ENCODE data around the gene NFASC. TPM values are rescaled to one million over a fixed set of nuclear protein-coding genes. Genes with fewer than 3 reads are reported as not detected.

Gene NFASC
- total and polyA plus RNA-seq, 4 donors: 4.3 to 92.7 (median 32.8) TPM

GRCh38 chr1:204874274-204874673 is 3.6 kb downstream of the NFASC start:
- Histone ChIP-seq H3K9me3 (ENCODE audit: control insufficient read depth, low read length) (no peaks in the 10 kb centered on the region), H3K27me3 (ENCODE audit: control insufficient read depth in 1 of 2, insufficient read depth in 2 of 2, low read length in 1 of 2) (no peaks in the 10 kb centered on the region), H3K36me3 (ENCODE audit: control insufficient read depth in 1 of 2, insufficient read depth in 2 of 2, low read length in 1 of 2) (no peaks in the 10 kb centered on the region), H3K27ac (ENCODE audit: low read depth in 1 of 2, low read length in 2 of 2) (no peak overlapping the region), H3K4me1 (ENCODE audit: control insufficient read depth in 1 of 2, insufficient read depth in 2 of 2, low read length in 2 of 2) (no peaks in the 10 kb centered on the region), H3K4me3 (ENCODE audit: low read length in 2 of 2) (no peak overlapping the region)
- DNase-seq: no peak
- no peak for ATAC-seq (ENCODE audit: low FRiP score)
- intact Hi-C loops (cut with DNase I): no loop called here
- 85 to 87% methylated on average over 10 of the region's 10 CpGs for WGBS, 2 donors

- no peaks in the 10 kb centered on the region for H3K36me3 ChIP-seq (ENCODE audit: control insufficient read depth in 1 of 2, insufficient read depth in 2 of 2, low read length in 1 of 2)
- H3K4me1 ChIP-seq (ENCODE audit: control insufficient read depth in 1 of 2, insufficient read depth in 2 of 2, low read length in 2 of 2): no peaks in the 10 kb centered on the region
- no peak for DNase-seq
- H3K27me3 ChIP-seq (ENCODE audit: control insufficient read depth in 1 of 2, insufficient read depth in 2 of 2, low read length in 1 of 2): no peaks in the 10 kb centered on the region
- intact Hi-C loops (cut with DNase I): no loop called here
- H3K4me3 ChIP-seq (ENCODE audit: low read length in 2 of 2): no peak overlapping the region
- H3K9me3 ChIP-seq (ENCODE audit: control insufficient read depth, low read length): no peaks in the 10 kb centered on the region
- 54 to 63% methylated on average over 4 of the region's 4 CpGs for WGBS, 2 donors
- no peak for ATAC-seq (ENCODE audit: low FRiP score)
- no peak overlapping the region for H3K27ac ChIP-seq (ENCODE audit: low read depth in 1 of 2, low read length in 2 of 2)
Measured at GRCh38 chr1:204875255-204875654, 4.6 kb downstream of the NFASC start.

- no peak for ATAC-seq (ENCODE audit: low FRiP score)
- no peak for DNase-seq
- Histone ChIP-seq H3K36me3 (ENCODE audit: control insufficient read depth in 1 of 2, insufficient read depth in 2 of 2, low read length in 1 of 2) (no peaks in the 10 kb centered on the region), H3K9me3 (ENCODE audit: control insufficient read depth, low read length) (no peaks in the 10 kb centered on the region), H3K4me3 (ENCODE audit: low read length in 2 of 2) (no peak overlapping the region), H3K27me3 (ENCODE audit: control insufficient read depth in 1 of 2, insufficient read depth in 2 of 2, low read length in 1 of 2) (no peaks in the 10 kb centered on the region), H3K27ac (ENCODE audit: low read depth in 1 of 2, low read length in 2 of 2) (no peak overlapping the region), H3K4me1 (ENCODE audit: control insufficient read depth in 1 of 2, insufficient read depth in 2 of 2, low read length in 2 of 2) (no peaks in the 10 kb centered on the region)
- intact Hi-C loops (cut with DNase I): no loop called here
- WGBS, 2 donors: 39 to 45% methylated on average over 5 of the region's 5 CpGs
Measured at GRCh38 chr1:204878621-204879234, 8.1 kb downstream of the NFASC start.

GRCh38 chr1:204879351-204879750 is 8.7 kb downstream of the NFASC start:
- Histone ChIP-seq H3K4me3 (ENCODE audit: low read length in 2 of 2) (no peak overlapping the region), H3K4me1 (ENCODE audit: control insufficient read depth in 1 of 2, insufficient read depth in 2 of 2, low read length in 2 of 2) (no peaks in the 10 kb centered on the region), H3K27me3 (ENCODE audit: control insufficient read depth in 1 of 2, insufficient read depth in 2 of 2, low read length in 1 of 2) (no peaks in the 10 kb centered on the region), H3K9me3 (ENCODE audit: control insufficient read depth, low read length) (no peaks in the 10 kb centered on the region), H3K36me3 (ENCODE audit: control insufficient read depth in 1 of 2, insufficient read depth in 2 of 2, low read length in 1 of 2) (no peaks in the 10 kb centered on the region), H3K27ac (ENCODE audit: low read depth in 1 of 2, low read length in 2 of 2) (no peak overlapping the region)
- intact Hi-C loops (cut with DNase I): no loop called here
- ATAC-seq (ENCODE audit: low FRiP score) (no peak), DNase-seq (no peak)
- WGBS, 2 donors: 55 to 59% methylated on average over 3 of the region's 3 CpGs

GRCh38 chr1:204880906-204881305 is 10.2 kb downstream of the NFASC start:
- Histone ChIP-seq H3K36me3 (ENCODE audit: control insufficient read depth in 1 of 2, insufficient read depth in 2 of 2, low read length in 1 of 2) (no peaks in the 10 kb centered on the region), H3K9me3 (ENCODE audit: control insufficient read depth, low read length) (no peaks in the 10 kb centered on the region), H3K4me3 (ENCODE audit: low read length in 2 of 2) (no peak overlapping the region), H3K4me1 (ENCODE audit: control insufficient read depth in 1 of 2, insufficient read depth in 2 of 2, low read length in 2 of 2) (no peaks in the 10 kb centered on the region), H3K27me3 (ENCODE audit: control insufficient read depth in 1 of 2, insufficient read depth in 2 of 2, low read length in 1 of 2) (no peaks in the 10 kb centered on the region), H3K27ac (ENCODE audit: low read depth in 1 of 2, low read length in 2 of 2) (no peak overlapping the region)
- intact Hi-C loops (cut with DNase I): no loop called here
- DNase-seq (no peak), ATAC-seq (ENCODE audit: low FRiP score) (no peak)
- WGBS, 2 donors: 90 to 93% methylated on average over 7 of the region's 7 CpGs

GRCh38 chr1:204882479-204882878 is 11.8 kb downstream of the NFASC start:
- H3K4me1 ChIP-seq (ENCODE audit: control insufficient read depth in 1 of 2, insufficient read depth in 2 of 2, low read length in 2 of 2): no peaks in the 10 kb centered on the region
- 83 to 92% methylated on average over 3 of the region's 3 CpGs for WGBS, 2 donors
- DNase-seq (no peak), ATAC-seq (ENCODE audit: low FRiP score) (no peak)
- no peaks in the 10 kb centered on the region for H3K9me3 ChIP-seq (ENCODE audit: control insufficient read depth, low read length)
- no peak overlapping the region for H3K27ac ChIP-seq (ENCODE audit: low read depth in 1 of 2, low read length in 2 of 2)
- H3K36me3 ChIP-seq (ENCODE audit: control insufficient read depth in 1 of 2, insufficient read depth in 2 of 2, low read length in 1 of 2): no peaks in the 10 kb centered on the region
- H3K4me3 ChIP-seq (ENCODE audit: low read length in 2 of 2): no peak overlapping the region
- intact Hi-C loops (cut with DNase I): no loop called here
- no peaks in the 10 kb centered on the region for H3K27me3 ChIP-seq (ENCODE audit: control insufficient read depth in 1 of 2, insufficient read depth in 2 of 2, low read length in 1 of 2)

- 74 to 76% methylated on average over 3 of the region's 3 CpGs for WGBS, 2 donors
- Histone ChIP-seq H3K27ac (ENCODE audit: low read depth in 1 of 2, low read length in 2 of 2) (no peak overlapping the region), H3K4me1 (ENCODE audit: control insufficient read depth in 1 of 2, insufficient read depth in 2 of 2, low read length in 2 of 2) (no peaks in the 10 kb centered on the region)
Measured at GRCh38 chr1:204883405-204883804, 12.7 kb downstream of the NFASC start.

GRCh38 chr1:204885288-204885711 is 14.6 kb downstream of the NFASC start:
- no peak for DNase-seq
- whole genome bisulfite sequencing, 2 donors: 23 to 28% methylated on average over 4 of the region's 4 CpGs
- H3K27me3 ChIP-seq (ENCODE audit: control insufficient read depth in 1 of 2, insufficient read depth in 2 of 2, low read length in 1 of 2): no peaks in the 10 kb centered on the region
- no peak overlapping the region for H3K27ac ChIP-seq (ENCODE audit: low read depth in 1 of 2, low read length in 2 of 2)
- no peaks in the 10 kb centered on the region for H3K4me1 ChIP-seq (ENCODE audit: control insufficient read depth in 1 of 2, insufficient read depth in 2 of 2, low read length in 2 of 2)
- no peak for ATAC-seq (ENCODE audit: low FRiP score)
- no peak overlapping the region for H3K4me3 ChIP-seq (ENCODE audit: low read length in 2 of 2)
- H3K36me3 ChIP-seq (ENCODE audit: control insufficient read depth in 1 of 2, insufficient read depth in 2 of 2, low read length in 1 of 2): no peaks in the 10 kb centered on the region
- intact Hi-C loops (cut with DNase I): loop anchor here in 1 of 2 donors (5.0 kb wide), 1 partner anchor 53 kb away; no protein-coding TSS in a partner anchor
- H3K9me3 ChIP-seq (ENCODE audit: control insufficient read depth, low read length): no peaks in the 10 kb centered on the region

More at GRCh38 chr1:204883405-204883804, 12.7 kb downstream of the NFASC start:
- ATAC-seq (ENCODE audit: low FRiP score) (peak; percentile 31), DNase-seq (no peak)
- Histone ChIP-seq H3K4me3 (ENCODE audit: low read length in 2 of 2) (no peak overlapping the region), H3K9me3 (ENCODE audit: control insufficient read depth, low read length) (no peaks in the 10 kb centered on the region), H3K27me3 (ENCODE audit: control insufficient read depth in 1 of 2, insufficient read depth in 2 of 2, low read length in 1 of 2) (no peaks in the 10 kb centered on the region), H3K36me3 (ENCODE audit: control insufficient read depth in 1 of 2, insufficient read depth in 2 of 2, low read length in 1 of 2) (no peaks in the 10 kb centered on the region)
- intact Hi-C loops (cut with DNase I): no loop called here

- DNase-seq (no peak), ATAC-seq (ENCODE audit: low FRiP score) (no peak)
- no peaks in the 10 kb centered on the region for H3K9me3 ChIP-seq (ENCODE audit: control insufficient read depth, low read length)
- WGBS, 2 donors: 78 to 80% methylated on average over 8 of the region's 8 CpGs
- intact Hi-C loops (cut with DNase I): loop anchor here in 1 of 2 donors (5.0 kb wide), 1 partner anchor 53 kb away; no protein-coding TSS in a partner anchor
- no peaks in the 10 kb centered on the region for H3K4me1 ChIP-seq (ENCODE audit: control insufficient read depth in 1 of 2, insufficient read depth in 2 of 2, low read length in 2 of 2)
- H3K27me3 ChIP-seq (ENCODE audit: control insufficient read depth in 1 of 2, insufficient read depth in 2 of 2, low read length in 1 of 2): no peaks in the 10 kb centered on the region
- no peak overlapping the region for H3K4me3 ChIP-seq (ENCODE audit: low read length in 2 of 2)
- no peak overlapping the region for H3K27ac ChIP-seq (ENCODE audit: low read depth in 1 of 2, low read length in 2 of 2)
- no peaks in the 10 kb centered on the region for H3K36me3 ChIP-seq (ENCODE audit: control insufficient read depth in 1 of 2, insufficient read depth in 2 of 2, low read length in 1 of 2)
Measured at GRCh38 chr1:204885790-204886189, 15.1 kb downstream of the NFASC start.

Measured in aorta (tissue), 5 donors.